Measurements from ENCODE around the gene OAF. TPM values are rescaled to one million over a fixed set of nuclear protein-coding genes. Genes with fewer than 3 reads are reported as not detected.

The OAF gene
- total RNA-seq, 2 donors from 2014 or later, result 26.3 to 45.1 TPM

DNA sequence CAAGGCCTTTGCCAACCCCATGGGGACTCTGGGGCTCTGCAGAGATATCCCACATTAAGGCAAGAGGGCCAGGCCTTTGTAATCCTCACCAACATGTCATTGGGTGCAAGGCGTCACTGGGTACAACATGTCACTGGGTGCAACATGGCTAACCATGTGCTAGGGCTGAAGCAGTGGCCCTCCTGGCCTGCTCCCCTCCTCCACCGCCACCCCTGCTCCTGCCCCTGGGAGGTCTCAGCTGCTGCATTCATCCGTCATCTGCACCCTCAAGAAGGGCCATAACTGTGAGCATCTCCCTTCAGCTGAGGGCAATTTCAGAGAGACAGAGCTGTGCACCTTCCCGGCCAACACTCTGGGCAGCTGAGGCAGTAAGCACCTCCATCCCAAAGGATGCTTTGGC, 16.7 kb upstream of the OAF start:
- Histone ChIP-seq H3K4me1 (ENCODE audit: control insufficient read depth in 1 of 2, low read depth in 2 of 2) (no peaks in the 10 kb centered on the region), H3K36me3 (no peaks in the 10 kb centered on the region), H3K4me3 (no peak overlapping the region), H3K9me3 (no peaks in the 10 kb centered on the region), H3K27me3 (replicated peaks; ENCODE audit: insufficient read depth) (no peaks in the 10 kb centered on the region), H3K27ac (no peak overlapping the region)
- TF ChIP-seq, protein P1, sequence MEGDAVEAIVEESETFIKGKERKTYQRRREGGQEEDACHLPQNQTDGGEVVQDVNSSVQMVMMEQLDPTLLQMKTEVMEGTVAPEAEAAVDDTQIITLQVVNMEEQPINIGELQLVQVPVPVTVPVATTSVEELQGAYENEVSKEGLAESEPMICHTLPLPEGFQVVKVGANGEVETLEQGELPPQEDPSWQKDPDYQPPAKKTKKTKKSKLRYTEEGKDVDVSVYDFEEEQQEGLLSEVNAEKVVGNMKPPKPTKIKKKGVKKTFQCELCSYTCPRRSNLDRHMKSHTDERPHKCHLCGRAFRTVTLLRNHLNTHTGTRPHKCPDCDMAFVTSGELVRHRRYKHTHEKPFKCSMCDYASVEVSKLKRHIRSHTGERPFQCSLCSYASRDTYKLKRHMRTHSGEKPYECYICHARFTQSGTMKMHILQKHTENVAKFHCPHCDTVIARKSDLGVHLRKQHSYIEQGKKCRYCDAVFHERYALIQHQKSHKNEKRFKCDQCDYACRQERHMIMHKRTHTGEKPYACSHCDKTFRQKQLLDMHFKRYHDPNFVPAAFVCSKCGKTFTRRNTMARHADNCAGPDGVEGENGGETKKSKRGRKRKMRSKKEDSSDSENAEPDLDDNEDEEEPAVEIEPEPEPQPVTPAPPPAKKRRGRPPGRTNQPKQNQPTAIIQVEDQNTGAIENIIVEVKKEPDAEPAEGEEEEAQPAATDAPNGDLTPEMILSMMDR (IDR thresholded peaks at IDR 0.05), result no peak
- DNase-seq (ENCODE audit: low spot score), result no peak
- no peak for ATAC-seq (ENCODE audit: insufficient number of reproducible peaks, low FRiP score, low read depth)

DNA sequence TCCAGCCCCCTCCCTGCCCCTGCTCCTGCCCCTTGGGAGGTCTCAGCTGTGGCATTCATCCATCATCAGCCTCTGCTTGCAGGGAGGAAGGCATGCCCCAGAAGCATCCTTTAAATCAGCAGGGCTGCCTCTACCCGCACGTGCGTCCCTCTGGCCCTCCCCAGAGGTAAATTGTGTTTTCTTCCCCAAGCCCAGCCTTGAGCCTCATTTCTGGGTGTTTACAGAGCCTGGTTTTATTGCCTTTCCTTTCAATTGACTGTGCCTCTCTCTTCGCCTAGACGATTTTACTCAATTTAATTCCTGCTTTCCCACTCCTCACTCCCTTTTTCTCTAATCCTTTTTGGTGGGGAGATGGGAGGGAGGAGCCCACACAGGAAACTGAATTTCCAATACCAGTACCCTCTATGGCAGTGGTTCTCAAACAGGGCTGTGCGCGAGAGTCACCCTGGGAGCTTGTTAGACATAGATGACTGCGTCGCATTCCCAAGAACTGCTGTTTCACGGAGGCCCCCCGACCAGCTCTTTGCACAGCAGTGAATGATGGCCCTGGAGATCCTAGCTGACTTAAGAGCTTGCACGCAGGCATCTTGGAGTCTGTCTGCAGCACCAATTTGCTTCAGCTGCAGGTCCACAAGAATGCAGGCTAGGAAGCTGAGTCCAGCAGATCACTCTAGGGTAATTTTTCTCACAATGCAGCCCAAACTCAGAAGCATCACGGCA, 15.1 kb upstream of the OAF start:
- no peaks in the 10 kb centered on the region for H3K9me3 ChIP-seq
- no peaks in the 10 kb centered on the region for H3K4me1 ChIP-seq (ENCODE audit: control insufficient read depth in 1 of 2, low read depth in 2 of 2)
- no peak for ATAC-seq (ENCODE audit: insufficient number of reproducible peaks, low FRiP score, low read depth)
- H3K27me3 ChIP-seq (replicated peaks; ENCODE audit: insufficient read depth), result no peaks in the 10 kb centered on the region
- H3K36me3 ChIP-seq, result no peaks in the 10 kb centered on the region
- H3K4me3 ChIP-seq, result no peak overlapping the region
- no peak overlapping the region for H3K27ac ChIP-seq
- TF ChIP-seq, protein P1 (IDR thresholded peaks at IDR 0.05), result no peak
- no peak for DNase-seq (ENCODE audit: low spot score)

DNA sequence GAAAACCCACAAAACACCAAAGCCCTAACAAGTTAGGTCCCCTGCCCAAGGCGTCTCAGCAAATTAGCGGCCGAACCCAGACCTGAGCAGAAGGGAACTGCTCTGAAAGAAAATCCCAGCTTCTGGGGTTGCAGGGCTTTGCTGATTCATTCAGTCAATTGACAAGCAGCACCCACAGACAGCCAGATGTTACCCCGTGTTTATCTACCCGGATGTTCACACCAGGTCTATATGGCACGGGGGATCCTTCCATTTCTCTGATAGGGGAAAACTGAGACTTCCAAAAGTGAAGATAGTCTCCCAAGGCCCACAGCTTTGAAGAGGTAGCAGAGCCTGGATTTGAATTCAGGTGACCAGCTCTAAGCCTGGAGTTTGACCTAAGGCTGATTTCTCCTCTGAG, 14.0 kb upstream of the OAF start:
- no peaks in the 10 kb centered on the region for H3K36me3 ChIP-seq
- TF ChIP-seq, protein P1 (IDR thresholded peaks at IDR 0.05), result no peak
- ATAC-seq (ENCODE audit: insufficient number of reproducible peaks, low FRiP score, low read depth) (no peak), DNase-seq (ENCODE audit: low spot score) (no peak)
- no peaks in the 10 kb centered on the region for H3K27me3 ChIP-seq (replicated peaks; ENCODE audit: insufficient read depth)
- H3K27ac ChIP-seq, result no peak overlapping the region
- H3K9me3 ChIP-seq, result no peaks in the 10 kb centered on the region
- no peaks in the 10 kb centered on the region for H3K4me1 ChIP-seq (ENCODE audit: control insufficient read depth in 1 of 2, low read depth in 2 of 2)
- H3K4me3 ChIP-seq, result no peak overlapping the region

DNA sequence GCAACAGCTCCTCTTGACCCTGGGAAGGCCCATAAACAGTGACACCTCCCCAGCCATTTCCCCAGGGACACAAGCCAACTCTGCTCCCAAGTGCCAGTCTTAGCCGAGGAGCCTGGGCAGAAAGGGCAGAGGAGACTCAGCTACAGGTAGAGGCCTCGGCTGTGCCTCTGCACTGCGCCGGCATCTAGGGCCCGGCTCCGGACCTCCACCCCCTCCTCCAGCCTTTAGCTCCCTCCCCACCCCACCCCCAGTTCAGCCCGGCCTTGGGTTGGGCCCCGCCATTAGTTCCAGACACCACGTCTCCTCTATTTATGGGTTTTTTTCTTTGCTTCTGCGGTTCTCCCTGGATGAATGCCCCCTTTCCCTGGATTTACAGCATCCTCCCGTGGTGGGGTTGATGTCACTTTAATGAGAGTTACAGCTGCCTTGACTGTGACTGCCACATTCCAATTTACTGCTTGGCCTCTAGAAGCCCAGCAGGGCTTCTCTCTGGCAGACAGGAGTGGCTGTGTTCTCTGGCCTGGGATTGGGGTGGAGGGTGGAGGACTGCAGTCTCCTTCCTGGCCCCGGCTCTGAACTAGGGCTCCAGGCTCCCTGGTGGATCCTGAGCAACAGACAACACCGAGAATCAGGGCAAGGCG, 13.5 kb upstream of the OAF start:
- Histone ChIP-seq H3K27ac (no peak overlapping the region), H3K27me3 (replicated peaks; ENCODE audit: insufficient read depth) (no peaks in the 10 kb centered on the region), H3K4me1 (ENCODE audit: control insufficient read depth in 1 of 2, low read depth in 2 of 2) (no peaks in the 10 kb centered on the region), H3K36me3 (no peaks in the 10 kb centered on the region), H3K4me3 (no peak overlapping the region), H3K9me3 (no peaks in the 10 kb centered on the region)
- TF ChIP-seq, protein P1 (IDR thresholded peaks at IDR 0.05), result no peak
- no peak for ATAC-seq (ENCODE audit: insufficient number of reproducible peaks, low FRiP score, low read depth)
- no peak for DNase-seq (ENCODE audit: low spot score)

DNA sequence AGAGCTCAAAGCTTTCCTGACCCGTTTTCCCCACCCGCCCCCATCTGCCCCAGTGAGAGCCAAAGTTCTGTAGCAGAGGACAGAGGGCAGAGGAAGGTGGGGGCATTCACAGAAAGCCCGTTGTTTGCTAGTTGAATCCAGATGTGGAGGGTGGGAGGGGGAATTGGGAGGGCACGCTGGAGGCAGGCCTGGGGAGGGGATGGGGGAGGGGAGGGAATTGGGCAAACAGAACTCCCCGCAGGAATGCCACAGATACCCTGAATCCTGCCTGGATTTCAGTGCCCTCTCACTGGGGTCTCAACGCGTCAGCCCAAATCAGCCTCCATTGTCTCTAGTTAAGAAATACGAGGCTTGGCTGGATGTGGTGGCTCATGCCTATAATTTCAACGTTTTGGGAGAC, 12.9 kb upstream of the OAF start:
- TF ChIP-seq, protein P1 (IDR thresholded peaks at IDR 0.05), result no peak
- no peaks in the 10 kb centered on the region for H3K4me1 ChIP-seq (ENCODE audit: control insufficient read depth in 1 of 2, low read depth in 2 of 2)
- no peak overlapping the region for H3K27ac ChIP-seq
- no peaks in the 10 kb centered on the region for H3K27me3 ChIP-seq (replicated peaks; ENCODE audit: insufficient read depth)
- DNase-seq (ENCODE audit: low spot score), result no peak
- ATAC-seq (ENCODE audit: insufficient number of reproducible peaks, low FRiP score, low read depth), result no peak
- no peaks in the 10 kb centered on the region for H3K36me3 ChIP-seq
- H3K4me3 ChIP-seq, result no peak overlapping the region
- H3K9me3 ChIP-seq, result no peaks in the 10 kb centered on the region
